GM12878 (cell line): ENCODE results near the gene MFNG. TPM values are rescaled to one million over a fixed set of nuclear protein-coding genes. Genes with fewer than 3 reads are reported as not detected.

Experiments
- ATAC-seq: fragments of 200-7000 bp; cut with Tn5 transposase; 3 replicates; pipeline ENCODE4 v1.9.1; 2020; ENCODE audit warnings: mild to moderate bottlenecking, moderate library complexity
- BruUV-seq: library from RNA; stranded (reverse); fragments of 400-500 nt; replicated peaks from 2 replicates; lab custom pipeline; 2021; lab: Mats Ljungman, UMichigan
- CTCF ChIA-PET: fragments of 300-600 bp; sonication (Branson Sonifier 250); formaldehyde crosslinking; extraction: SDS; loops from one replicate; lab custom pipeline; 2021; ENCODE audit warnings: inconsistent platforms; lab: Yijun Ruan, JAX
- POLR2A ChIA-PET: fragments of 350-600 bp; formaldehyde crosslinking; extraction: SDS; loops from one replicate; lab custom pipeline; 2021; ENCODE audit warnings: inconsistent platforms; lab: Charles Lee
- RAD21 ChIA-PET: fragments of 300-600 bp; sonication (Branson Sonifier 250); formaldehyde crosslinking; loops from one replicate; lab custom pipeline; 2023; ENCODE audit warnings: antibody characterized with exemption; ENCODE audit not compliant: unreplicated experiment; lab: Charles Lee
- SMC1A ChIA-PET: fragments of 300-600 bp; sonication (Branson Sonifier 250); formaldehyde crosslinking; loops from one replicate; lab custom pipeline; 2023; ENCODE audit not compliant: unreplicated experiment, uncharacterized antibody; lab: Charles Lee
- DNase-seq: peaks from one replicate; pipeline ENCODE4 v3.0.0-alpha.2; 2011; ENCODE audit warnings: low read depth, low spot score
- FAIRE-seq: peaks from 3 replicates; lab custom pipeline; 2011; peaks lifted over from hg19 to GRCh38; lab: Jason Lieb, UNC
- H2AFZ ChIP-seq: 2 replicates; pipeline ENCODE4 v1.6.0; 2011; ENCODE audit warnings: low read depth, low read length, control low read depth; ENCODE audit not compliant: control insufficient read depth
- H3K27ac ChIP-seq: 2 replicates; pipeline ENCODE4 v1.5.1; 2011; ENCODE audit warnings: control low read depth; ENCODE audit not compliant: control insufficient read depth, insufficient read depth
- H3K27me3 ChIP-seq, 2 experiments: replicated peaks in 1 of 2; 2 replicates each; pipeline versions ENCODE4 v1.6.0 to v1.6.1; 2011; ENCODE audit warnings: low read length in 1 of 2; ENCODE audit not compliant: control insufficient read depth in 2 of 2, insufficient read depth in 2 of 2
- H3K36me3 ChIP-seq, 2 experiments: 2 replicates each; pipeline ENCODE4 v1.5.1; 2011; ENCODE audit warnings: low read length in 1 of 2; ENCODE audit not compliant: control insufficient read depth in 2 of 2, insufficient read depth in 2 of 2
- H3K4me1 ChIP-seq: 2 replicates; pipeline ENCODE4 v1.6.1; 2011; ENCODE audit warnings: mild to moderate bottlenecking, low read length, moderate library complexity, mixed read lengths; ENCODE audit not compliant: control insufficient read depth, insufficient read depth
- H3K4me2 ChIP-seq: 2 replicates; pipeline ENCODE4 v1.6.0; 2011; ENCODE audit warnings: control low read depth; ENCODE audit not compliant: control insufficient read depth, insufficient read depth
- H3K4me3 ChIP-seq: fragments of 200-600 bp; sonication (generic); 2 replicates; pipeline ENCODE4 v1.5.1; 2016
- H3K79me2 ChIP-seq: 2 replicates; pipeline ENCODE4 v1.6.0; 2011; ENCODE audit warnings: low read length; ENCODE audit not compliant: control insufficient read depth, insufficient read depth
- H3K9ac ChIP-seq: 2 replicates; pipeline ENCODE4 v1.8.0; 2011; ENCODE audit warnings: low read length, control low read depth, mixed read lengths; ENCODE audit not compliant: control insufficient read depth, insufficient read depth
- H3K9me3 ChIP-seq: replicated peaks from 3 replicates; pipeline ENCODE4 v1.5.1; 2011; ENCODE audit warnings: mild to moderate bottlenecking, low read length; ENCODE audit not compliant: control insufficient read depth, insufficient read depth
- H4K20me1 ChIP-seq: 2 replicates; pipeline ENCODE4 v1.6.0; 2011; ENCODE audit not compliant: control insufficient read depth, insufficient read depth
- CHD4 ChIP-seq: fragments of 200-600 bp; sonication (generic); IDR thresholded peaks from 2 replicates; pipeline ENCODE4 v1.6.1; 2016; ENCODE audit warnings: mild to moderate bottlenecking
- E2F4 ChIP-seq: IDR thresholded peaks from 2 replicates; pipeline ENCODE4 v1.6.1; 2012; ENCODE audit warnings: low read depth, low read length, improper control_type of control experiment
- HDGF ChIP-seq: fragments of 450-650 bp; IDR thresholded peaks from 2 replicates; pipeline ENCODE4 v1.6.1; 2016; ENCODE audit warnings: antibody characterized with exemption
- HSF1 ChIP-seq: fragments of 150-350 bp; IDR thresholded peaks from 2 replicates; pipeline ENCODE4 v1.6.1; 2014; ENCODE audit warnings: mild to moderate bottlenecking, low read depth, low read length
- IKZF2 ChIP-seq, 2 experiments: fragments of 450-650 bp; IDR thresholded peaks; 2 replicates each; pipeline ENCODE4 v1.6.1; 2017; ENCODE audit warnings: mild to moderate bottlenecking in 2 of 2, moderate library complexity in 2 of 2
- IRF4 ChIP-seq: IDR thresholded peaks from 2 replicates; pipeline ENCODE4 v1.6.1; 2011; ENCODE audit warnings: low read depth, low read length
- POU2F2 ChIP-seq: IDR thresholded peaks from 3 replicates; pipeline ENCODE4 v1.6.1; 2011; ENCODE audit warnings: low read depth, mild to moderate bottlenecking, low read length, borderline replicate concordance
- RAD21 ChIP-seq: IDR thresholded peaks from 2 replicates; pipeline ENCODE4 v1.6.1; 2011; ENCODE audit warnings: mild to moderate bottlenecking, low read depth, low read length, moderate library complexity; ENCODE audit not compliant: insufficient read depth
- RELA ChIP-seq: fragments of 450-650 bp; IDR thresholded peaks from 2 replicates; pipeline ENCODE4 v1.8.0; 2014; ENCODE audit warnings: borderline replicate concordance; ENCODE audit not compliant: partially characterized antibody
- SMAD1 ChIP-seq: fragments of 450-650 bp; IDR thresholded peaks from 2 replicates; pipeline ENCODE4 v1.6.1; 2018; ENCODE audit warnings: mild to moderate bottlenecking, low read depth; ENCODE audit not compliant: partially characterized antibody
- SMC3 ChIP-seq: IDR thresholded peaks from 2 replicates; pipeline ENCODE4 v1.6.1; 2011; ENCODE audit warnings: low read length, improper control_type of control experiment, borderline replicate concordance
- ZBTB11 ChIP-seq: fragments of 450-650 bp; formaldehyde crosslinking; IDR thresholded peaks from 2 replicates; pipeline ENCODE4 v1.5.0; 2022; ENCODE audit warnings: mild to moderate bottlenecking, missing genetic modification characterization
- WGBS: methylation state at CpG from one replicate; pipeline ENCODE4 v1.1.6; 2016; ENCODE audit warnings: low lambda C conversion rate; ENCODE audit not compliant: insufficient replicate concordance, insufficient coverage; ENCODE audit errors: missing lambda C conversion rate; 5-methylcytosine and 5-hydroxymethylcytosine counted together
- in situ Hi-C: fragments of 300-500 bp; cut with MboI; formaldehyde crosslinking; loops from 9 replicates; pipeline ENCODE4 v1.14.3; 2018; ENCODE audit warnings: mixed read lengths
- intact Hi-C: fragments of 100-400 bp; cut with micrococcal nuclease; formaldehyde crosslinking; loops from one replicate; pipeline ENCODE4 v1.14.2; 2022; ENCODE audit not compliant: unreplicated experiment
- polyA plus RNA-seq, 11 experiments: library from polyadenylated mRNA; depleted of rRNA in 4 of 11; unstranded in 6 of 11; stranded (reverse) in 5 of 11; fragments of >200 nt; fragmentation: Nextera tagmentation in 4 of 11; fragmentation: Illumina TruSeq in 1 of 11; extraction: Ambion mirVana in 4 of 11; extraction: Trizol in 1 of 11; gene quantifications; 1 replicate in 1 of 11; 2 replicates in 10 of 11; pipeline versions ENCODE4 v1.2.1 to v1.2.3, GENCODE V29; 2011 to 2016; ENCODE audit warnings: inconsistent platforms in 2 of 11, missing spikeins in 2 of 11, low read depth in 1 of 11
- total RNA-seq, 4 experiments: library from RNA; depleted of rRNA in 3 of 4; stranded (reverse); fragments of >200 nt in 3 of 4; fragmentation: Illumina TruSeq in 1 of 4; extraction: Trizol in 1 of 4; gene quantifications; 2 replicates each; pipeline versions ENCODE4 v1.2.1 to v1.2.3, GENCODE V29; 2013 to 2021
- TF ChIP-seq, protein P1 (sequence below): fragments of 450-650 bp; IDR thresholded peaks from 2 replicates; pipeline ENCODE4 v1.6.1; 2017; ENCODE audit warnings: antibody characterized with exemption, mild to moderate bottlenecking, moderate library complexity

Gene MFNG
- total and polyA plus RNA-seq, 10 of the 15 experiments (the other 5 are each of a cell fraction or from before 2014, with no cell fraction given), result 11.5 to 117 (median 68.5) TPM

DNA sequence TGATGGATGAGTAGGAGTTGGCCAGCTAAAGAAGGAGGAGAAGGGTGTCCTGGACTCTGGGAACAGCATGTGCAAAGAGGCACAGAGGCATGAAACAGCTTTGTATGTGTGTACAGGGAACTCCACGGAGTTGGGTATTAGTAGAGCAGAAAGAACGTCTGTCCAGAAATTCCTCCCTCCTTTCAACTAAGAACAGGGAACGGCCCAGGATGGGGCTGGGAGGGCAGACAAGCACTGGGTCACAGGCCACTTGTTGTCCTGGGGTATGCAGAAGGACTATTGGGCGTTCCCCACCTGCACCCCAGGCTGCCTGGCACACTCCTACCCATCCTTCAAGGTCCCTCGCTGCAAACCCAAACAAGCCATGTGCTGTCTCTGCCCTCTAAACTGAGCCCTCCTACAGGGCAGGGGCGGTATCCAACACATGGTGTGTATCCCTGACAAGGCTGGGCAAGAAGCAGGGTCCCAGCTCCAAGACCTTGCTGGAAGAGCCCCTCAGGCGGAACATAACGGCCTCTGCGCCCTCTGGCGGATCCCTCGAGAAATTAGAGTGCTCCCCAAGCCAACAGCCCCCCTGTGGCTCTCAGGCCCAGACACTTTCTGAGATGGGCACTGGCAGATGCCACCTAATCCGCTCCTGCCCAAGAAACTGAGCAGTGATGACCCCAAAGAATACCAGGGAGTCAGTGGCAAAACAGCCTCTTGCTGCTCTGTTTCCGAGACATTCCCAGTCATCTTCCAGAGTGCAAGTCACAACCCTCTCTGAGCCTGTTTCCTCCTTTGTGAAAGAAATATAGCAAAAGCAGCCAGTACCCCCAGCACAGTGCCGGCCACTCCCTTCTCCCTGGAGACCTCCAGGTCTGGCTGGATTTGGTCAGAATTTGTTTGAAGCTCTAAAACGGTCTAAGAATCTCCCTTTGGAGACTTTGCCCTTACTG is 57.3 kb downstream of the MFNG start:
- BruUV-seq, result no TSS peak
- Histone ChIP-seq H2AFZ (no peak overlapping the region), H3K79me2 (no peaks in the 10 kb centered on the region), H3K27me3 (peaks cover 11 to 15% of the 10 kb centered on the region in 2 experiments), H3K27ac (no peak overlapping the region), H4K20me1 (no peaks in the 10 kb centered on the region), H3K4me1 (no peaks in the 10 kb centered on the region), H3K9me3 (peaks cover 3% of the 10 kb centered on the region; the same call in 1 of the 3 replicates), H3K36me3 (no peaks in the 10 kb centered on the region), H3K9ac (no peak overlapping the region), H3K4me2 (no peak overlapping the region), H3K4me3 (no peak overlapping the region)
- POLR2A ChIA-PET, result no interaction called here
- FAIRE-seq, result peak; percentile 71
- CTCF ChIA-PET, result interaction anchor here (0.7 to 4.6 kb wide), 34 partner anchors 10 to 303 kb away, joined by 3 to 72 read pairs (median 4); no protein-coding TSS in a partner anchor
- peak; percentile 87 for ATAC-seq
- intact Hi-C loops (loop anchor here (1.0 to 2.0 kb wide), 2 partner anchors 113 to 162 kb away; no protein-coding TSS in a partner anchor), in situ Hi-C loops (no loop called here)
- SMC1A ChIA-PET, result interaction anchor here (0.6 to 5.2 kb wide), 13 partner anchors 10 to 169 kb away, joined by 3 to 40 read pairs (median 3); no protein-coding TSS in a partner anchor
- WGBS, result 25% methylated on average over 15 of the region's 15 CpGs
- no peak for DNase-seq
- RAD21 ChIA-PET, result interaction anchor here (0.6 to 4.4 kb wide), 9 partner anchors 9 to 166 kb away, joined by 3 to 36 read pairs (median 4); no protein-coding TSS in a partner anchor
- TF ChIP-seq RAD21 (peak; percentile 56), POU2F2 (no peak), IRF4 (no peak), IKZF2 (IDR thresholded peaks at IDR 0.05) (no peak), HSF1 (no peak), E2F4 (no peak), RELA (no peak), ZBTB11 (CRISPR knock-in tag) (no peak), SMAD1 (no peak), CHD4 (no peak), HDGF (no peak), SMC3 (peak; percentile 86)
- TF ChIP-seq, protein P1, sequence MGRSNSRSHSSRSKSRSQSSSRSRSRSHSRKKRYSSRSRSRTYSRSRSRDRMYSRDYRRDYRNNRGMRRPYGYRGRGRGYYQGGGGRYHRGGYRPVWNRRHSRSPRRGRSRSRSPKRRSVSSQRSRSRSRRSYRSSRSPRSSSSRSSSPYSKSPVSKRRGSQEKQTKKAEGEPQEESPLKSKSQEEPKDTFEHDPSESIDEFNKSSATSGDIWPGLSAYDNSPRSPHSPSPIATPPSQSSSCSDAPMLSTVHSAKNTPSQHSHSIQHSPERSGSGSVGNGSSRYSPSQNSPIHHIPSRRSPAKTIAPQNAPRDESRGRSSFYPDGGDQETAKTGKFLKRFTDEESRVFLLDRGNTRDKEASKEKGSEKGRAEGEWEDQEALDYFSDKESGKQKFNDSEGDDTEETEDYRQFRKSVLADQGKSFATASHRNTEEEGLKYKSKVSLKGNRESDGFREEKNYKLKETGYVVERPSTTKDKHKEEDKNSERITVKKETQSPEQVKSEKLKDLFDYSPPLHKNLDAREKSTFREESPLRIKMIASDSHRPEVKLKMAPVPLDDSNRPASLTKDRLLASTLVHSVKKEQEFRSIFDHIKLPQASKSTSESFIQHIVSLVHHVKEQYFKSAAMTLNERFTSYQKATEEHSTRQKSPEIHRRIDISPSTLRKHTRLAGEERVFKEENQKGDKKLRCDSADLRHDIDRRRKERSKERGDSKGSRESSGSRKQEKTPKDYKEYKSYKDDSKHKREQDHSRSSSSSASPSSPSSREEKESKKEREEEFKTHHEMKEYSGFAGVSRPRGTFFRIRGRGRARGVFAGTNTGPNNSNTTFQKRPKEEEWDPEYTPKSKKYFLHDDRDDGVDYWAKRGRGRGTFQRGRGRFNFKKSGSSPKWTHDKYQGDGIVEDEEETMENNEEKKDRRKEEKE, result no peak
